Loucy (cell line): ENCODE measurements around the gene TAS2R43.
"Not testable (repeated sequence)": the region's sequence is repeated elsewhere in the genome, so short reads cannot be mapped to it uniquely, and the experiment has no call there.

ENCODE experiments used
- H2AFZ ChIP-seq: fragments of 200-600 bp; sonication (generic); 2 replicates; pipeline ENCODE4 v1.6.0; 2016; ENCODE audit warnings: antibody characterized with exemption, mild to moderate bottlenecking, low read length, moderate library complexity
- H3F3A ChIP-seq: fragments of 200-600 bp; 2 replicates; pipeline ENCODE4 v1.6.0; 2016; ENCODE audit warnings: antibody characterized with exemption, low read depth, mild to moderate bottlenecking
- H3K27me3 ChIP-seq: fragments of 200-600 bp; sonication (generic); 2 replicates; pipeline ENCODE4 v1.6.1; 2014; ENCODE audit warnings: low read length, mild to moderate bottlenecking; ENCODE audit not compliant: insufficient read depth, poor library complexity, severe bottlenecking
- H3K36me3 ChIP-seq: fragments of 200-600 bp; sonication (generic); 2 replicates; pipeline ENCODE4 v1.6.1; 2016; ENCODE audit warnings: low read length; ENCODE audit not compliant: insufficient read depth
- H3K4me1 ChIP-seq: fragments of 200-600 bp; sonication (generic); 2 replicates; pipeline ENCODE4 v1.5.1; 2014; ENCODE audit warnings: low read length, mild to moderate bottlenecking; ENCODE audit not compliant: insufficient read depth, poor library complexity, severe bottlenecking
- H3K4me2 ChIP-seq: fragments of 200-600 bp; sonication (generic); 2 replicates; pipeline ENCODE4 v1.6.0; 2014; ENCODE audit warnings: antibody characterized with exemption, low read length, low read depth, mild to moderate bottlenecking; ENCODE audit not compliant: poor library complexity, severe bottlenecking
- H3K4me3 ChIP-seq: fragments of 200-600 bp; sonication (generic); 2 replicates; pipeline ENCODE4 v1.5.1; 2014; ENCODE audit warnings: low read length, mild to moderate bottlenecking, mixed read lengths; ENCODE audit not compliant: poor library complexity, severe bottlenecking
- H3K79me2 ChIP-seq: fragments of 200-600 bp; sonication (generic); 2 replicates; pipeline ENCODE4 v1.6.1; 2014; ENCODE audit warnings: low read length; ENCODE audit not compliant: insufficient read depth
- H3K9ac ChIP-seq: fragments of 200-600 bp; sonication (generic); 2 replicates; pipeline ENCODE4 v1.6.0; 2014; ENCODE audit warnings: mild to moderate bottlenecking, low read depth, low read length, moderate library complexity; ENCODE audit not compliant: poor library complexity, severe bottlenecking
- H3K9me2 ChIP-seq: fragments of 200-600 bp; sonication (generic); replicated peaks from 2 replicates; pipeline ENCODE4 v1.6.1; 2016; ENCODE audit warnings: low read depth, low read length, mixed read lengths
- H3K9me3 ChIP-seq: fragments of 200-600 bp; sonication (generic); 2 replicates; pipeline ENCODE4 v1.6.1; 2014; ENCODE audit warnings: mild to moderate bottlenecking, antibody characterized with exemption, low read length, low read depth; ENCODE audit not compliant: insufficient read depth
- H4K20me1 ChIP-seq: fragments of 200-600 bp; sonication (generic); 2 replicates; pipeline ENCODE4 v1.6.0; 2014; ENCODE audit warnings: antibody characterized with exemption, low read length, mild to moderate bottlenecking; ENCODE audit not compliant: insufficient read depth, poor library complexity, severe bottlenecking
- EZH2phosphoT487 ChIP-seq: fragments of 200-600 bp; IDR thresholded peaks from 2 replicates; pipeline ENCODE4 v1.6.1; 2018; ENCODE audit warnings: antibody characterized with exemption, mild to moderate bottlenecking, moderate library complexity, borderline replicate concordance
- TF ChIP-seq, protein P1 (sequence below): fragments of 200-600 bp; sonication (generic); conservative IDR thresholded peaks from 2 replicates; pipeline ENCODE4 v1.5.1; 2014; ENCODE audit warnings: mild to moderate bottlenecking, antibody characterized with exemption, low read length

Gene TAS2R43

GRCh38 chr12:11133162-11133561 lies 41.0 kb upstream of the TAS2R43 start:
- Histone ChIP-seq H3K9me2 (no peaks in the 10 kb centered on the region), H3K36me3 (no peaks in the 10 kb centered on the region), H3K27me3 (no peaks in the 10 kb centered on the region), H3K4me2 (no peak overlapping the region), H2AFZ (no peak overlapping the region), H3K4me1 (no peaks in the 10 kb centered on the region), H3K79me2 (no peaks in the 10 kb centered on the region), H4K20me1 (no peaks in the 10 kb centered on the region), H3K4me3 (no peak overlapping the region), H3K9ac (no peak overlapping the region), H3K9me3 (no peaks in the 10 kb centered on the region), H3F3A (no peaks in the 10 kb centered on the region)
- TF ChIP-seq EZH2phosphoT487 = no peak
- TF ChIP-seq, protein P1, sequence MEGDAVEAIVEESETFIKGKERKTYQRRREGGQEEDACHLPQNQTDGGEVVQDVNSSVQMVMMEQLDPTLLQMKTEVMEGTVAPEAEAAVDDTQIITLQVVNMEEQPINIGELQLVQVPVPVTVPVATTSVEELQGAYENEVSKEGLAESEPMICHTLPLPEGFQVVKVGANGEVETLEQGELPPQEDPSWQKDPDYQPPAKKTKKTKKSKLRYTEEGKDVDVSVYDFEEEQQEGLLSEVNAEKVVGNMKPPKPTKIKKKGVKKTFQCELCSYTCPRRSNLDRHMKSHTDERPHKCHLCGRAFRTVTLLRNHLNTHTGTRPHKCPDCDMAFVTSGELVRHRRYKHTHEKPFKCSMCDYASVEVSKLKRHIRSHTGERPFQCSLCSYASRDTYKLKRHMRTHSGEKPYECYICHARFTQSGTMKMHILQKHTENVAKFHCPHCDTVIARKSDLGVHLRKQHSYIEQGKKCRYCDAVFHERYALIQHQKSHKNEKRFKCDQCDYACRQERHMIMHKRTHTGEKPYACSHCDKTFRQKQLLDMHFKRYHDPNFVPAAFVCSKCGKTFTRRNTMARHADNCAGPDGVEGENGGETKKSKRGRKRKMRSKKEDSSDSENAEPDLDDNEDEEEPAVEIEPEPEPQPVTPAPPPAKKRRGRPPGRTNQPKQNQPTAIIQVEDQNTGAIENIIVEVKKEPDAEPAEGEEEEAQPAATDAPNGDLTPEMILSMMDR = no peak

DNA sequence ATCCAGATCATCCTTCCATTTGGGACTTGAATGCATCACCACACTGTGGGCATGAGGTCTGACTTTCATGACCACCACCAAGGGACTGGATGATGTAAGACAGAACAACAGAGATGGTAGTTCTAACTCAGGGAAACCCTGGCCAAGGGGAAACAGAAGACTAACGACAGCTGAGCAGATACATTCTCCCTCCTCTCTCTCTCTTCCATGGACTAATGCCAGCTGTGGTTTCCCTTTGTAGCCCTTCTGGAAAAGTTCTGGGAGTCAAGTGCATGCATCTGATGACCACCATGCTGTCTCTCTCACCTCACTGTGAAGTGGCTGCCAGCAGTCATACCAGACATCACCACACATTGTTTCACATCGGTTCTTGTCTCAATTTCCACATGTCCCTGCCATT lies 38.9 kb upstream of the TAS2R43 start:
- no peaks in the 10 kb centered on the region for H3K9me3 ChIP-seq
- no peaks in the 10 kb centered on the region for H3K27me3 ChIP-seq
- H3F3A ChIP-seq = no peaks in the 10 kb centered on the region
- no peaks in the 10 kb centered on the region for H3K36me3 ChIP-seq
- H4K20me1 ChIP-seq = no peaks in the 10 kb centered on the region
- no peaks in the 10 kb centered on the region for H3K9me2 ChIP-seq
- H3K4me2 ChIP-seq = no peak overlapping the region
- no peak overlapping the region for H3K4me3 ChIP-seq
- no peak overlapping the region for H2AFZ ChIP-seq
- no peak overlapping the region for H3K9ac ChIP-seq
- no peaks in the 10 kb centered on the region for H3K79me2 ChIP-seq
- no peak for TF ChIP-seq EZH2phosphoT487
- TF ChIP-seq, protein P1 = no peak
- no peaks in the 10 kb centered on the region for H3K4me1 ChIP-seq

GRCh38 chr12:11130382-11130781 lies 38.3 kb upstream of the TAS2R43 start:
- Histone ChIP-seq H2AFZ (no peak overlapping the region), H3F3A (no peaks in the 10 kb centered on the region), H3K79me2 (no peaks in the 10 kb centered on the region), H3K9me3 (no peaks in the 10 kb centered on the region), H3K4me2 (no peak overlapping the region), H3K4me3 (no peak overlapping the region), H4K20me1 (no peaks in the 10 kb centered on the region), H3K36me3 (no peaks in the 10 kb centered on the region), H3K9ac (no peak overlapping the region), H3K4me1 (no peaks in the 10 kb centered on the region), H3K27me3 (no peaks in the 10 kb centered on the region), H3K9me2 (no peaks in the 10 kb centered on the region)
- TF ChIP-seq, protein P1 = no peak
- TF ChIP-seq EZH2phosphoT487 = no peak

GRCh38 chr12:11114130-11114529 lies 22.0 kb upstream of the TAS2R43 start:
- H3K79me2 ChIP-seq, H2AFZ ChIP-seq, H4K20me1 ChIP-seq, H3K36me3 ChIP-seq, H3K9me2 ChIP-seq, H3F3A ChIP-seq, H3K27me3 ChIP-seq, H3K9ac ChIP-seq, H3K4me3 ChIP-seq, H3K9me3 ChIP-seq, H3K4me1 ChIP-seq, H3K4me2 ChIP-seq: not testable (repeated sequence)

- not testable (repeated sequence) for H3K9ac ChIP-seq, H3K27me3 ChIP-seq, H3K4me2 ChIP-seq, H3K4me1 ChIP-seq, H3K9me3 ChIP-seq, H3K36me3 ChIP-seq, H3K9me2 ChIP-seq, H3K79me2 ChIP-seq, H3K4me3 ChIP-seq, H2AFZ ChIP-seq, H4K20me1 ChIP-seq, H3F3A ChIP-seq
These were observed 19.1 kb upstream of the TAS2R43 start for GRCh38 chr12:11111213-11111612.
